Skeletal muscle cell (primary cell): Measurements from ENCODE around the gene EIF3L.

ENCODE experiments used
- DNase-seq: peaks from one replicate; pipeline ENCODE4 v3.0.0-alpha.2; 2010; ENCODE audit warnings: low read depth
- H3K4me3 ChIP-seq: 2 replicates; pipeline ENCODE4 v1.5.1; 2011; ENCODE audit warnings: low read depth, mild to moderate bottlenecking, control low read depth, low read length, moderate library complexity

Gene EIF3L

DNA sequence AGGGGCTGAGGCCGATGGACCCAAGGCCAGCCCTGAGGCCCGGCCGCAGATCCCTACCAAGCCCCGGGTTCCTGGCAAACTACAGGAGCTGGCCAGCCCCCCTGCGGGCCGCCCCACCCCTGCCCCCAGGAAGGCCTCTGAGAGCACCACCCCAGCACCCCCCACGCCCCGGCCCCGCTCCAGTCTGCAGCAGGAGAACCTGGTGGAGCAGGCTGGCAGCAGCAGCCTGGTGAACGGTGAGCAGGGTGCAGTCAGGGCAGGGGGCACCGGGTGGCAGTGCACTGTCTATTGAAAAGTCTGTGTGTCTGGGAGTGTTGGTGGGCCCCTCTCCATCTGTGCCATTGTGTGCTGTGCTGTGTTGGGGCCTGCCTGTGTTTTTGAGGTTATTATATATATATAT, 73.0 kb downstream of the EIF3L start:
- DNase-seq, result no peak
- no peak overlapping the region for H3K4me3 ChIP-seq

- H3K4me3 ChIP-seq, result no peak overlapping the region
- no peak for DNase-seq
These were observed 74.7 kb downstream of the EIF3L start for GRCh38 chr22:37923927-37924326.

DNA sequence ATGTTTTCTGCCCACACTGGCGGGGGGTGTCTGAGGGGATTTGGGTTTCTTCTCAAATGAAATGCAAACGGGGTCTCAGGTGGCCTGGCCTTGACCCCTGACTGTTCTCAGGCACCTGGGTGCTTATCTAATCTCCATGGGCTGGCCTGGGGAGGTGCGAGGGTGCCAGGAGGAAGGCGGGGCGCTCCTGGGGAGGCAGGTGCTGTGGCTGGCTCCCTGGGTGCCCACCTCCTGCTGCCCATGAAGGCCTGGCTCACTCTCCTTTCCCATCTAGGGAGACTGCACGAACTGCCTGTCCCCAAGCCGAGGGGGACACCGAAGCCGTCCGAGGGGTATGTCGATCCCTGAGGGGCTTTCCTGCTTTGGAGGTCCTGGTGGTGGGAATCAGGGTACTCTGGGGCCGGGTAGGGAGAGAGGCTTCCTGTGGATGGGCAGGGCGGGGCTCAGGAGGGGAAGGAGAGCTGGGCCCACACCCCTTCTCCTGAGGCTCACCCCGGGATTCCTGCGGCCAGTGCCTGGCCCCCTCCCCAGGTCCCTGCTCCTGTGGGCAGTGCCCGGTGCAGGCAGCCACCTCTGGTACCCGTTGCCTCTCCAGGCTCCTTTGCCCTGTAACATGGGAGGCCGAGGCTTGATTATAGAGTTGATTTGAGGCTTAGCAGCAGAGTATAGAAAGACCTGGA, 75.3 kb downstream of the EIF3L start:
- DNase-seq, result no peak
- no peak overlapping the region for H3K4me3 ChIP-seq

DNA sequence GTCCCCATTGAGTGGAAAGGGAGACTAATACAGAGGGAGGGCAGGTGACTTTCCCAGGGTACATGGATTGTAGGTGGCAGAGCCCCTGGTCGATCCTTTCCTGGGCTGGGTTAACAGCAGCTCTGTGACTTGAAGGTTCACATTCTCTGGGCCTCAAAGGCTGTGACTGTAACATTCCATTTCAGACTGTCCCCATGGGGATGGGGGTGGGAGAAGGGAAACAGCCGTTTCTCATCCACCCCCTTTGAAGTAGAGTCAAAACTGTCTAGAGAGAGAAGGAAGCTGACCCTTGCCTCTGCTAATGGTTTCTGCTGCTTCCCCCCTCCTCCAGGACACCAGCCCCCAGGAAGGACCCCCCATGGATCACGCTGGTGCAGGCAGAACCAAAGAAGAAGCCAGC, 76.1 kb downstream of the EIF3L start:
- no peak for DNase-seq
- H3K4me3 ChIP-seq, result no peak overlapping the region

GRCh38 chr22:37925767-37926166, 76.5 kb downstream of the EIF3L start:
- no peak overlapping the region for H3K4me3 ChIP-seq
- no peak for DNase-seq

DNA sequence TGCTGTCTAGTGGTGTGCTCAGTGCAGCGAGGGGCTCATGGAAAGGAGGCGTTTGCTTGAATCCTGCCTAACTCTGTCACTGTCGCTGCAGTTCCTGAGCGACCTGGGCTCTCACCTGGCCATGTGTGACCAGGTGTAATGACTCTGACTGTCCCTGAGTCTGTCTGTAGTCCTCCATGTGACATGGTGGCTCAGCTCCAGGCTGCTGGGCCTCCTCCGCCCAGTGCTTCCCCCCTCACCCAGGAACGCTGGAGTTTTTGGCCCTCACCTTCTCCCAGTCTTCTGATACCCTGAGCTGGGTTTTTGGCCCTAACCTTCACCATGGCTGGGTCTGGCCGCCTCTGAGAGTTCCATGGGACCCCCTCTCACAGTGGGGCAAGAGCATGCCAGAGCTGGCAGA, 77.1 kb downstream of the EIF3L start:
- no peak overlapping the region for H3K4me3 ChIP-seq
- DNase-seq, result no peak

DNA sequence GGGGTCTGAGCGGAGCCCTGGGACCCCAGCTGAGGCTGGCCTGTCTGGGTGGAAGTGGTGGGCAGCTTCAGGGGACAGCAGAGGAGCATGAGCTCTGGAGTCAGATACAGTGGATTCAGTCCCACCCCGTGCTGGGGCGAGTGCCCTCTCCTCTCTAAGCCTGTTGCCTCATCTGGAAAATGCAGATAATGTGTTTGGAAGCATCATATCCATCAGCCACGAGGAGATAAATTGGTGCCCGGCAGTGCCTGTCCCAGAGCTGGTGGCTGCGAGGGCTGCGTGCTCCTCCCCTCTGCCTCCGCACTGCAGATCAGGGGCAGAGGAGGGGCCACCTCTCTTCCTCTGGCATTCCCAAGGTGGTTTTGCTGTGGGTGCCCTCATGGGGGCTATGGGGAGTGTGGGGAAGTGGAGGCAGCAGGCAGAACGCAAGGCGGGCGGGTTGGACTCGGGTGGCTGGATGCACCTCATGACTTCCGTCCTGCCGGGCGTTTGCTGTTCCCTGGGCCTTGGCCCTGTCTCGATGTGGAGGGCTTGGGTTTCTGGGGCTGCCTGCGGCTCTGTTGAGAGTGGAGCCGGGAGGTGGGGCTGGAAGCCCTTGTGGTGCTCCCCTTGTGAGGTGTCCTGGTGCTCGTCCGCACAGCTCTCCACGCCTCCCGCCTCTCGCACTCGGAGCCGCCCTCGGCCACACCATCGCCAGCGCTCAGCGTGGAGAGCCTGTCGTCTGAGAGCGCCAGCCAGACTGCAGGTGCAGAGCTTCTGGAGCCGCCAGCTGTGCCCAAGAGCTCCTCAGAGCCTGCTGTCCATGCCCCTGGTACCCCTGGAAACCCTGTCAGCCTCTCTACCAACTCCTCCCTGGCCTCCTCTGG, 77.8 kb downstream of the EIF3L start:
- H3K4me3 ChIP-seq, result no peak overlapping the region

GRCh38 chr22:37927637-37927936, 78.4 kb downstream of the EIF3L start:
- no peak overlapping the region for H3K4me3 ChIP-seq
- no peak for DNase-seq

More for the DNA sequence above, 77.8 kb downstream of the EIF3L start:
- DNase-seq, result no peak

GRCh38 chr22:37929390-37929789, 80.2 kb downstream of the EIF3L start:
- no peak for DNase-seq
- no peak overlapping the region for H3K4me3 ChIP-seq

DNA sequence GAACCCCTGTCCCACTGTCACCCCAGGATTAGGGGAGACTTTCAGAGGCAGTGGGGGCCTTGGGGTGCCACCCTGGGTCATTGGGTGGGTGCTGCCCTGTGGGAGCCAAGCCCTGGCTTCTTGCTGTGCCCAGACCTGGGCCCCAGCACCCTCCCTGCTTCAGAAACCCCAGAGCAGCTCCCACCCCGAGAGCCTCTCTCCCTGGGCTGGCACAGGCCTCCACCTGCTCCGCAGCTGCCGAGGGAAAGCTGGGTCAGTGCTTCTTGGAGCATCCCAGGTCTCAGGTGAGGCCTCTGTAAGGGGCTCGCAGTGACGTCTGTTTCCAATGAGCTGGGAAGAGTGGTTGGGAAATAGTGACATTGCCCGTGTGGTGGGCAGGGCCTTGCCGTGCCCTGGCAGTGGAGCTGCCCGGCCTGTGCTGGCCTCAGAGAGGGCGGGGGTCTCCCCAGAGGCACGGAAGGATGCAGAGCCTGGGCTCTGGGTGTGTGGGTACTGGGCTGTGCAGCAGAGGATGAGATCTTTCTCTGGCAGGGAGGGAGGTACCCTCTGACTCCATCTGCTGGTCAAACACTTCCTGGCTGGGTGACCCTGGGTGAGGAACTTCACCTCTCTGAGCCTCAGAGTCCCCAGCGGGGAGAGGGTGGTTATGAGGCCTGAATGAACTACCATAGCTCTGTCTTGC, 81.2 kb downstream of the EIF3L start:
- H3K4me3 ChIP-seq, result no peak overlapping the region
- no peak for DNase-seq

GRCh38 chr22:37930952-37931440, 81.8 kb downstream of the EIF3L start:
- DNase-seq, result no peak
- no peak overlapping the region for H3K4me3 ChIP-seq

GRCh38 chr22:37931893-37932389, 82.7 kb downstream of the EIF3L start:
- H3K4me3 ChIP-seq, result no peak overlapping the region
- no peak for DNase-seq

GRCh38 chr22:37932401-37932800, 83.2 kb downstream of the EIF3L start:
- no peak for DNase-seq
- no peak overlapping the region for H3K4me3 ChIP-seq

GRCh38 chr22:37932821-37933578, 83.8 kb downstream of the EIF3L start:
- DNase-seq, result no peak
- H3K4me3 ChIP-seq, result no peak overlapping the region

GRCh38 chr22:37933711-37934376, 84.6 kb downstream of the EIF3L start:
- no peak overlapping the region for H3K4me3 ChIP-seq
- DNase-seq, result peak; percentile 59
